ENCODE results near the gene UGT1A5.

The UGT1A5 gene

DNA sequence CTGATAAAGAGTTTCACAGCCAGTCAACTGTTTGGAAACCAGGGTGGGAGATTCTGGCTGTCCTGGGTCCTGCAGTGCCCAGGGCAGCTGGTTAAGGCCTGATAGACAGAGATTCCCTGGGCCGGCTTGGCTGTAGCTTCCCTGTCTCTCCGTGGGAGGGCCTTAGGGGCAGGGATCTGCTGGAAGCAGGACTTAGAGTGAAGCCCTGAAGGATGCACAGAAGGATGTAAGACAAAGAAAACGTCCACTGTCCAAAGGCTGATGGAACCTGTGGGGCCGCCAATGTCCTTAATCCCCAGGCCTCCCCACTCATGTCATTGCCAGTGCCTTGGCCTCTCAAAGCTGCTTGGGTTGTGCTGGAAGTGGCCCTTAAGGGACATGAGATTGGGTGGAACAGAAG lies 98.4 kb downstream of the UGT1A5 start:
- DNase-seq: no peak

DNA sequence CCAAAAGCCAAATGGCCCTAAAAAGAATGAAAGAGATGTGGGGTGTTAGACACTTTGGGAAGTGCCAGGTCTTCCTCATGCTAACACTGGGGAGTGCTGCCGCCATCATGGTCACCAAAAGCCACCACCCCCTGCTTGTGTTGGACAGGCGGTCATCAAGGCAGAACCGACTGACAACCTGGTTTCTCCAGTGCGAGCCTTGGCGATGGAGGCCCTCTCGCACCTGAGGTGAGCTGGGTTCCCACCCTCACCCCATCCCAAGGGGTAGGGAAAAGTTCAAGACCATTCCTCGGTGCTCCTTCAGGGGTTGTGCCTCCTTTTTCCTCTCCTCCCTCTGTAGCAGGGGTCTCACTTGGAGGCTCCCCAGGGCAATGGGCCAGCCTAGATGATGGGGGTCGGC lies 99.0 kb downstream of the UGT1A5 start:
- no peak for DNase-seq

DNA sequence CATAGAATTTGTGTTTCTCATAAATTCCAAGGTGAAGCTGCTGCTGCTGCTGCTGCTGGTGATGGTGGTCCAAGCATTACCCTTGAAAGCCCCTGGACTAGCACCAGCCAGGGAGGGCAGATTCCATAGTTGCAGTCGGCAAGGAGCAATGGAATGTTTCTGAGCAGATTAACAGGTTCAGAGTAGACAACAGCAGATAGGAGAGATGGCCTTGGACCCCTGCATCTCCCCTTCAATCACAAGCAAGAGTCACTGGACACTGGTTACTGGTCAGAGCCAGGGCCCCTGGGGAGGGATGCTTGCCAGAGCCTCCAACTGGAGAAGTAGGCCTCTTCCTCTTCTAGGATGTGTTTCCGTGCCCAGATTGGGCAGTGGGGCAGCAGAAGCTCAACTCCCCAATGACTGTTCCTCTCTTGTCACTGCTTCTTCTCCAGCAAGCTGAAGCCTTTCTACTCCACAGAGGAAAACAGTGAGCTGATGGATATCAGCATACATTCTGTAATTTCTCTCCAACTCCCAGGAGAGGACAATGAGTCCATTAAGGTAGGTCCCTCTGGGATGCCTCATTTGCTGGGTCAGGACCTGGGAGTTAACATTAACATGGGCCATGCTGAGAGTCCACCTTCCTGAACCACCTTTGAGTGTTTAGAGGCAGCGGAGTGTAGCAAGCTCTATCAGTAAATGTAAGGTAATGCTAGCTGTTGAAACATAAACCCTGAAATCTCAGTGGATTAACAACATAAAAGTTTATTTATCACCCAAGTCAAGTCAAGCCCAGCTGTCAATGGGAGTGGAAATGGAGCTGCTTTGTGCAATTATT lies 100.7 kb downstream of the UGT1A5 start:
- DNase-seq: no peak

DNA sequence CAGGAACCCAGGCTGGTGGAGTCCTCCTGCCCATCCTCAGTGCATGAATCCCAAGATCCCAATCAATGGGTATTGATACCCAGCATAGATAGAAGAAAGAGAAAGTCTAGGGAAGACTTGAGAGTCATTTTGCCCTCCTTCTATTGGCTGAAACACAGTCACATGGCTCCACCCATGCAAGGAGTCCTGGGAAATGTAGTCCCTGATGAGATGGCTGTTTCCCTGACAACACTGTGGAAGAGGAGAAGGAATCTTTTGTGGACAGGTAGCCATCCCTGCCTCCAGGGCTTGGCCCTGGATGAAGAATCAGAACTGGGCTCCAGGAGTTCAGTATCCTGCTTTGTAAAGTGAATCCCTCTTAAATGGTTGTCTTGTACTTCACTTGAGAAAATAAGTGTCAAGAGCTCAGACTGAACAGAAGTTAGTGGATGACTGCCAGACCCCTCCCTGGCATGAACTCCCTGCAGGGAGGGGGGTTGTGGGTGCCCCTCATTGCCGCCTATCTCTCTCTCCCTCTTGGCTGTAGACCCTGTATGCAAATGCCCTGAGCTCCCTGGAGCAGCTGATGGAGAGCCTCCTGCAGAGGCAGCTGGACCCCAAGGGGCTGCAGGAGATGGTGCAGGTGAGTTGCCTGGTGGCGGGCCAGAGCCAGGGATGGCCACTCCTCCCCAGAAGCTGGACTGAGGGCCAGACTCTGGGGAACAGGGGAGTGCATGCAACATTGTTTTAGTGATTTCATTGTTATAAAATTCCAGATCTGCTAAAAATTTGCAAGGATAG lies 101.5 kb downstream of the UGT1A5 start:
- DNase-seq: no peak

DNA sequence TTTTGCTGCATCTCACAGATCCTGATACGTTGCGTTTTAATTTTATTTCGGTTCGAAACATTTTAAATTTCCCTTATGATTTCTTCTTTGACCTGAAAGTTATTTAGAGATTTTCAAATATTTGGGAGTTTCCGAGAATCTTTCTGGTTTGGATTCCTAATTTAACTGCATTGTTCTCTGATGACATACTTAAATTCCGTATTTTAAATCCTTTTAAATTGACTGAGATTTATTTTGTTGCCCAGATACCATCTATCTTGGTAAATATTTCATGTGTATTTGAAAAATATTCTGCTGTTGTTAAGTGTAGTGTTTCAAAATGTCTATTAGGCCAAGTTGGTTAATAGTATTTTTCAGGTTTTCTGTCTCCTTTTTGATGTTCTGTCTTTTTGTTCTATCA lies 103.2 kb downstream of the UGT1A5 start:
- DNase-seq: no peak

DNA sequence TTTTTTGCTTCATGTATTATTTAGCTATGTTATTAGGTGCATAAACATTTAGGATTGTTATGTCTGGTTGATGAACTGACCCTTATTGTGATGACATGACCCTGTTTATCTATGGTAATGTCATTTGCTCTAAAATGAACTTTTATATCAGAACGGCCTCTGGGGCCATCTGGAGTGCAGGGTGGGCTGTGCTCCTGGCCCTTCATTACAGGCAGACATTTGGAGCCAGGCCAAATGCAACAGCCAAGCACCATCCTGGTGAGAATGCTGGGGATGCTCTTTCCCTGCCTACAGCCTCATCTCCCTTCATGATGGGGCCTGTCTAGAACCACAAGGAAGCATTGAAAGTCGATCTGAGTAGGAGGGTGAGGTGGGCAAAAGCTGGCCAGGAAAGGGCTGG lies 103.6 kb downstream of the UGT1A5 start:
- no peak for DNase-seq

DNA sequence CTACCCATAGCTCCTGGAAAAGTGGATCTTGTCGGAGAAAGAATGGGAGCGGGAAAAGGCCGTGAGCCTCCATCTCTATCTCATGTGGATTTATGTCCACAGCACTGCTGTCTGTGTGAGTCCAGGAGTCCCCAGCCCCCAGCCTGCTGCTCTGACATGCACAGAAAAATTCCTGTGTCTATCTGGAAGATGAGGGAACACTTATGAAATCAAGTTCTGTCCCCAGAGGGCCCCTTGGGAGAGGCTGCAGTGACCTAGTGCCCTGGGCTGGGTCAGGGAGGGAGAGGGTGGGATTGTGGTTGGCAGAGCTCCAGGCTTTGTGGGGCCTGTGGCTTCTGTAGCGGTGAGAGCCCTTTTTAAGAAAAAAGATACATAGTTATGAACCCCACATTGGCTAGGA lies 104.1 kb downstream of the UGT1A5 start:
- DNase-seq: no peak

DNA sequence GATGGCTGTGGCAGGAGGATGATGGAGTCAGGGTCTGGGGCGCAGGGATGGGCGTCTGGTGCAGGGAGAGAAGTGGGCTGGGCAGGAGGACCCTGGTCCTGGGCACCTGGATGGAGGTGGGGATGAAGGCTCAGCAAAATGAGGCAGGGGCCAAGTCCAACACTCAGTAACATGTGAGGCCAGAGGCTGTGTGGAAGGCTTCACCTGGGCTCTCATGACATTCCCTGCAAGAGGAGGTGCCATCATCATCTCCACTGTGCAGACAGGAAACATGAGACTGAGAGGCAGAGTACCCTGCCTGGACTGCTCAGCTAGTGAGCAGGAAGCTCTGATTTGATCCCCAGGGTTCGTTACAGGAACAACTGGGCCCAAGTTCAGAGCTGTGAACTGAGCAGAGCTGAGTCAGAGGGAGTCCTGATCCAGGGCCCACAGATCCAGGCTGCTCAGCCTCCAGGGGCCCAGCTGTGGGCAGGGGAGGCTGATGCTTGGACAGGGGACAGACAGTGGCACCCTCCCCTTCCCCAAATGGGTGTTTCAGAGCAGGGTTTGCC lies 104.7 kb downstream of the UGT1A5 start:
- DNase-seq: no peak

DNA sequence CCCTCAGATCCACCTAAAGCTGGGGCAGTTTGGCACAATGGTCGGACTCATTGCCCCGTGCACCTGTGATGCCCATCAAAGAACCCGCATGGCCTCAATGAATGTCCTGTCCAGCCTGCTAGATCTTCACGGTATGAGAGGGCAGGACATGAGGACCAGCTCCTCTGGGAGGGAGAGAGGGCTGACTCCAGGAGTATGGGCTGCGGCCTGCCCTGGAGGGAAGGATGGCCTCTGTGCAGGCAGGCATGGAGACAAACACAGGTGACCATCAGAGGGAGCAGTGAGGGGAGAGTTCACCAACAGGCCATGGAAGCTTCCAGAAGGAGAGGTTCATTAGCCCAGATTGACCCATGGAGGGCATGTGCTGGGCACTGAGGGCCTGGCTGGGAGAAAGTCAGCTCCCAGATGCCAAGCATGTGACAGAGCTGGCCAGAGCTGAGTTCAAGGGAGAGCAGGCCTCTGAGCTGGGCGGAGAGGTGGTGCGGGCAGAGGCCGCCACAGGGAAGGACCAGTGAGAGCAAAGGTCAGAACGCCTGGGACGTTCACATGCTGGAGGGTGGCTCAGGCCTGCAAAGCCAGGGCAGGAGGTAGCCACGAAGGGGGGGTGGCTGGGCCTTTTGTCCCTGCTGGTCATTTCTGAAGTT lies 105.4 kb downstream of the UGT1A5 start:
- DNase-seq: no peak

DNA sequence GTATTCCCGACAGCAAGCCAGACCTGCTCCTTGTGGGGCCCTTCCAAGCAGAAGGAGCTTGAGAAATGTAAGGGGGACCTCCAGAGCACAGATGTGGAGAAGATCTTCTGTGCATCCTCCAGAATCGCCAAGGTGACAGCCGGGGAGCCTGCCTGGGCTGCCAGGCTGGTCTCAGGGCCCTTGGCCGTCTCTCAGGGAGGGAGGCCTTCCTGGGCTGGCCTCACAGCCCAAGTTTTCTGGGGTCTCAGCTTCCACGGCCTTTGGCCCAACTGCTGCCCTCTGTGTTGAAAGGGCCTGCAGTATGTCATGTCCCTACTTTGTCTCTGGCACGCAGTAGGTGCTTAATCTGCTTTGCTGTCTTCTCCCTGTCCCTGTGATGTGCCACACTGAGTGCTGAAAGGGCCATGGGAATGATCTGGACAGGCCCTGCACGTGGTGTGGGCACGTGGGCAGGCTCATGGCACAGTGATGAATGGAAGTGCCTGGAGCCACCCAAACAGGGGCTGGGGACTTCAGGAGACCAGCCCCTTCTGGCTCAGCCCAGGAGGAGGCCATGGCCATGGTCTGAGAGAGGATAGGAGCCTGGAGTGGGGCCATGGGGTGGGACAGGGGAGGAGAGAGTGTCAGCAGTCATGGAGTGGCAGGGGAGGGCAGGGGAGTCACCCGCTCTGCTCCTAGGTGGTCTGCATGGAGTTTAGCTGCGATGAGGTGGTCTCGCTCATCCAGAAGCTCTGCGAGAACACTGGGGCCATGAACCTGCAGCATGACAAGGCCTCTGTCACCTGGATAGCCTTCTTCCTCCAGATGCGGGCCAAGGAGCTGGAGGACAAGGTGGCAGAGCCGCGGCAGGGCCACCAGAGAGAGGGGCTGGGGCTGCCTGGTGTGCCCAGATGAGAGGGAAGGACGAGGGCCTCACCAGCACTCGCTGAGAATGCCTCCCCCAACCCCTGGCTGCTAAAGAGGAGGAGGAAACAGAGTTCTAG lies 106.2 kb downstream of the UGT1A5 start:
- no peak for DNase-seq

DNA sequence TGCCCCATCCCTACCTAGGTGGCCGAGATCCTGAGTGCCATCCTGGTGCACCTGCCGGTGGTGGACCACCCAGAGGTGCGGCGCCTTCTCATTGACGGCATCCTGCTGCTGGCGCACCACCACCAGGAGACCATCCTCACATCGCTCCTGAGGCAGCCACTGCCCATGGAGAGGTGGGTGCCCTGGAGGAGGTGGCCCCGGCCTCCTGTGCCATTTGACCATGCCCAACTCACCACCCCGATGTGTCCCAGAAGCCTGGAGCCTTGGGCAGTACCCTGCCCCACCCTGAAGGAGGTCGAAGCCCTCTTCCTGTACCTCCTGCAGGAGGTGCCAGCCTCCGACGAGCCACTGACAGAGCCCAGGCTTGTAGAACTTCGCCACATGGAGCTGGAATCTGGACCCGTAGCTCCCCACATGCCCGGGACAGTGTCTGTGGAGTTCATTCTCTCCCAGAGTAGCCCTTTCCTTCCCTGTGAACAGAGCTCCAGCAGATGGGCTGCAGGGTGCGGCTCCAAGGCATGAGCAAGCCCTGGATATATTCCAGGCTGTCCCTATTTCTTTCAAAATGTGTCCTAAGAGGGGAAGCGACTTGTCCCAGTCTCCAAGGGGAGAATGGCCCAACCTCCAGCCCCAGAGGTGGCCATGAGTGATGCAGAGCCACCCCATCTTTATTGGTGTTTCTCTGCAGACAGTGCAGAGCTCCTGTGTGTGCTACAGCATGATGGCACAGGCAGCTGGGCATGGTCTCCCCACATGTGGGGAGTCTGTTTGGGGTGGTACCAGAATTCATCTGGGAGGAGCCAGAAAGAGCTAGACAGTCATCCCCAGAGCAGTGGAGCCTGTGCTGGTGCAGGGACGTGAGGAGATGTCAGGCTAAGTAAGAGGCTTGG lies 107.4 kb downstream of the UGT1A5 start:
- no peak for DNase-seq

DNA sequence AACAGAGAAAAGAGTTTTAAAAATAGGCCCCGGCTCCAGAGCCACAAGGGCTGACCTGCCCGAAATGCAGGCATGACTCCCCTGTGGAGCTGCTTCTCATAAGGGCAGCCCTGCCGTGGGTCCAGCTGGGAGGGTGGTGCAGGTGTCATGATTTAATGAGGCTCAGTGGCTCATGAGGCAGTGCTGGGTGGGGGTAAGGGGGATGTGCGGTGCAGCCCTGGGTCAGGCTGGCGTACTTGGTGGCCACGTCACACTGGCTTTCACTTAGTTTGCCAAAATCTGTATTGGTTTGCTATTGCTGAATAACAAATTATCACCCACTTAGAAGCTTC lies 108.0 kb downstream of the UGT1A5 start:
- DNase-seq: no peak

DNA sequence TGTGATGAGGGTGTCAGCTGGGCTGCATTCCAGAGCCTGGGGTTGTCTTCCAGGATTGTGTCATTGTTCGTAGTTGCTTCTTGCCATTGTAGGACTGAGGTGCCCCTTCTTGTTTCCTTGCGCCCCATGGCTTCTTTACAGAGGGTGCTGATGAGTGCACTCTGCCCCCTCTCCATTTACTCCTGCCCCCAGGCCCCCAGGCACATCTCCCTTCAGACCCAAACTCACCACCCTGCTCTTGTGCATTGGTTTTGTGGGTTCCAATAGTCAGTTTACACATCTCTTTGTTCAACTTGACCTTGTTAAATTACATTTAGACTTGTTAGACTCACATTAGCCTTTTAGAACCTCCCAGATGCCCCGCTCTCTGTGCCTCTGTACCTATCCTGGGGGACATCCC lies 108.5 kb downstream of the UGT1A5 start:
- DNase-seq: no peak

DNA sequence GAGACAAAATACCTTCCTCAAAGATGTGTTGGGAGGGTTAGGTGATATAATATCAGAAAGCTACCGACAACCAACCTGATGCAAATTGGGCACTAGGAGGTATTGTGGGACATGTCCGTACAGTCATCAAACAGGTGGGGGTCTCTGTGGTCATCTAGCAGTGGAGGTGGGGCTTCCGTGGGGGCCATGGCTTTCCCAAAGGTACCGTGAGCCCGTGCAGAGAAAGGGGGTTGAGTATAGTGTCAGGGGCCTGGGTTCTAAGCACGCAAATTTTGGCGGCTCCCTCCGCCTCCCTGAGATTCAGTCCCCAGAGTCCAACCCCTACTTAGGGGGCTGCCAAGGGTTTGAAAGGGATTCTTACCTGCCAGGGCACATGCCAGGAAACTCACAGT lies 109.0 kb downstream of the UGT1A5 start:
- DNase-seq: no peak

DNA sequence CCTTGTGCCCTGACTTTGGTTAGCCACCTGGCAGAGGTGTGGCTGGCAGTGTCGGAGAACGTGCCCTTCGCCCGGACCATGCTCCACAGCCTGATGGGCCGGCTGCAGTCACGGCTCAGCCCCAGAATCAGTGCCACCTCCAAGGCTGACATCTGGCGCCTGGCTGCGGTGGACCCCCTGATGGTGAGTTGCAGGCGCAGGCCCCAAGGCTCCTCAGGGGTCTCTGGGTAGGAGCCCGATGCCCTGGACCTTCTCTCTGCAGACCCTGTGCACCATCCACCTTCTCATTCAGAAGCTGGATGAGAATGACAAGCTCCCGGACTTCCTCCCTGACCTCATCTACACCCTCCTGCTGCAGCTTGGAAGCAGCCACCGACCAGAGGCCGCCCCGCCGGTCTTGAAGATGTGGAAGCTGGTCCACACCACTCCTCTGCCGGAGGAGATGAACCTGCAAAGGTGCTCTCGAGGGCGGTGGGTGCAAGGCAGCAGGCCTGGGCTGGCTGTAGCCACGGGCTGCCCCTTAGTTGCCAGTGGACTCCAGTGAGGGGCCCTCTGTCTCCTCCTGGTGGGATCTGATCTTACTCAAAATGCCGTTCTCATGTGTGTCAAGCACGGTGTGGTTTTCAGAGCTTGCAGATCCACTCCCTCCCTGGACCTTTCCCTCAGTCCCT lies 109.5 kb downstream of the UGT1A5 start:
- DNase-seq: no peak

All from activated gamma-delta T cell (primary cell).